ENCODE data around the gene XK.

DNA sequence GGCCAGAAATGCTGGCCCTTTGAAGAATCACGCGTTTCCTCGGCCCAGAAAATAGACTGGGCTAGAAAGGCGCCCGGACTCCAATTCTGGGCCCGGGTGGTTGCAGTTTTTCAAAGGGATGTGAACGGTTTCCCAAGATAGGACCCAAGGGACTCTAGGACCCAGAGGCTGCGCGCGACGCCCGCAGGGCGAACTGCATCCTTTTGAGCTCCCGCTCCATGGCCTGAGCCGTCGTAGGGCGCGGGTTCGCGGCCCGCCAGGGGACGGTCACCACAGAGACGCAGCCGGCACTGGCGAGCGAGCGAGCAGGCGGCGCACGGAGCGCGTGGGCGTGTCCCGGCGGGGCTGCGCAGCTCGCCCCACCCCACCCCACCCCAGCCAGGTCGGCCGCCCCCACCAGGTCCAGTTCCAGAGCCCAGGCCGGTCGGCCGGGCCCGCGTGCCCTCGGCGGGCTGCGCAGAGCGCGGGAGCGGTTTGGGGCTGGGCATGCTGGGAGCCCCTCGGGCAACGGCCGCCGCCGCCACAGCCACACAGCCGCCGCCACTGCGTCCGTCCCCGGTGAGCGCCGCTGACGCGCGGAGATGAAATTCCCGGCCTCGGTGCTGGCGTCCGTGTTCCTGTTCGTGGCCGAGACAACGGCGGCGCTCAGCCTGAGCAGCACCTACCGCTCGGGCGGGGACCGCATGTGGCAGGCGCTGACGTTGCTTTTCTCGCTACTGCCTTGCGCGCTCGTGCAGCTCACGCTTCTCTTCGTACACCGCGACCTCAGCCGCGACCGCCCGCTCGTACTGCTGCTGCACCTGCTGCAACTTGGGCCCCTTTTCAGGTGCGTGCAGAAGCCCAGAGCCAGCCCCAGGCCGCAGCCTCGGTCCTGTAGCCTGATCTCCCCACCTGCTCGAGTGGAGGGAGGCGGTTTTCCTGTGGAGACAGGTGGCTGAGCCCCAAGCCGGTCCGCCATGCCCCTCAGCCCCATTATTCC lies at the start of gene XK:
- TF ChIP-seq POLR2A (IDR thresholded peaks at IDR 0.05; ENCODE audit: low read depth, low read length) (no peak), CTCF (IDR thresholded peaks at IDR 0.05; ENCODE audit: extremely low read depth in 1 of 2, insufficient read depth in 1 of 2, low read depth in 1 of 2, low read length in 2 of 2) (no peak), POLR2AphosphoS5 (IDR thresholded peaks at IDR 0.05; ENCODE audit: insufficient read depth, low read depth, low read length) (no peak), MYC (IDR thresholded peaks at IDR 0.05; ENCODE audit: low read depth, low read length) (no peak), FOS (IDR thresholded peaks at IDR 0.05; ENCODE audit: borderline replicate concordance, insufficient read depth, low read length) (no peak), EZH2 (IDR thresholded peaks at IDR 0.05; ENCODE audit: borderline replicate concordance, low read depth, low read length, severe bottlenecking) (no peak), JUN (IDR thresholded peaks at IDR 0.05; ENCODE audit: borderline replicate concordance, insufficient read depth, insufficient read length, low read depth) (no peak), GATA2 (IDR thresholded peaks at IDR 0.05; ENCODE audit: insufficient read depth, insufficient read length, low read depth, low read length) (no peak)
- TF ChIP-seq, protein P1, sequence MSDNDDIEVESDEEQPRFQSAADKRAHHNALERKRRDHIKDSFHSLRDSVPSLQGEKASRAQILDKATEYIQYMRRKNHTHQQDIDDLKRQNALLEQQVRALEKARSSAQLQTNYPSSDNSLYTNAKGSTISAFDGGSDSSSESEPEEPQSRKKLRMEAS (IDR thresholded peaks at IDR 0.05; ENCODE audit: insufficient read depth, insufficient read length): no peak
